ENCODE results near the gene CPNE4. TPM values are rescaled to one million over a fixed set of nuclear protein-coding genes. Genes with fewer than 3 reads are reported as not detected.

CPNE4 gene
- total RNA-seq, 2 experiments from 2014 or later, result not detected

GRCh38 chr3:131812433-131812832 lies 222.4 kb downstream of the CPNE4 start:
- CTCF ChIA-PET, result interaction anchor here (1.6 kb wide), 1 partner anchor 14 kb away, joined by 4 read pairs; no protein-coding TSS in a partner anchor
- Mint-ChIP-seq H3K27me3 (peaks cover 8% of the 10 kb centered on the region), H3K36me3 (ENCODE audit: low read depth) (no peaks in the 10 kb centered on the region), H3K9me3 (ENCODE audit: low read depth) (no peaks in the 10 kb centered on the region), H3K27ac (no peak overlapping the region), H3K4me3 (no peak overlapping the region), H3K4me1 (no peaks in the 10 kb centered on the region)
- intact Hi-C loops (cut with DNase I, micrococcal nuclease), result no loop called here
- no peak for ATAC-seq
- POLR2A ChIA-PET, result no interaction called here
- DNase-seq, result no peak

- POLR2A ChIA-PET, result no interaction called here
- Mint-ChIP-seq H3K36me3 (ENCODE audit: low read depth) (no peaks in the 10 kb centered on the region), H3K4me1 (no peaks in the 10 kb centered on the region), H3K27me3 (peaks cover 13% of the 10 kb centered on the region), H3K9me3 (ENCODE audit: low read depth) (no peaks in the 10 kb centered on the region), H3K4me3 (no peak overlapping the region), H3K27ac (no peak overlapping the region)
- DNase-seq (no peak), ATAC-seq (no peak)
- intact Hi-C loops (cut with DNase I, micrococcal nuclease), result no loop called here
- CTCF ChIA-PET, result interaction anchor here (1.6 kb wide), 1 partner anchor 13 kb away, joined by 4 read pairs; no protein-coding TSS in a partner anchor
Observed at GRCh38 chr3:131811481-131811880, 223.3 kb downstream of the CPNE4 start.

GRCh38 chr3:131807822-131808221 lies 227.0 kb downstream of the CPNE4 start:
- intact Hi-C loops (cut with DNase I, micrococcal nuclease), result no loop called here
- CTCF ChIA-PET, result no interaction called here

GRCh38 chr3:131806736-131807135 lies 228.1 kb downstream of the CPNE4 start:
- intact Hi-C loops (cut with DNase I, micrococcal nuclease), result no loop called here
- CTCF ChIA-PET, result no interaction called here
- no peak for ATAC-seq
- H3K36me3 Mint-ChIP-seq (ENCODE audit: low read depth), result no peaks in the 10 kb centered on the region
- no peaks in the 10 kb centered on the region for H3K9me3 Mint-ChIP-seq (ENCODE audit: low read depth)
- no peak overlapping the region for H3K4me3 Mint-ChIP-seq
- H3K4me1 Mint-ChIP-seq, result no peaks in the 10 kb centered on the region
- POLR2A ChIA-PET, result no interaction called here
- peaks cover 11% of the 10 kb centered on the region for H3K27me3 Mint-ChIP-seq
- no peak overlapping the region for H3K27ac Mint-ChIP-seq
- DNase-seq, result no peak

More at GRCh38 chr3:131807822-131808221, 227.0 kb downstream of the CPNE4 start:
- Mint-ChIP-seq H3K4me1 (no peaks in the 10 kb centered on the region), H3K9me3 (ENCODE audit: low read depth) (no peaks in the 10 kb centered on the region), H3K36me3 (ENCODE audit: low read depth) (no peaks in the 10 kb centered on the region), H3K27me3 (peaks cover 13% of the 10 kb centered on the region), H3K4me3 (no peak overlapping the region), H3K27ac (no peak overlapping the region)
- no peak for DNase-seq
- ATAC-seq, result no peak
- POLR2A ChIA-PET, result no interaction called here

GRCh38 chr3:131804565-131805133 lies 230.2 kb downstream of the CPNE4 start:
- Mint-ChIP-seq H3K27ac (no peak overlapping the region), H3K9me3 (ENCODE audit: low read depth) (no peaks in the 10 kb centered on the region), H3K4me3 (no peak overlapping the region), H3K4me1 (no peaks in the 10 kb centered on the region), H3K36me3 (ENCODE audit: low read depth) (no peaks in the 10 kb centered on the region), H3K27me3 (peaks cover 9% of the 10 kb centered on the region)
- ATAC-seq, result no peak
- ChIA-PET CTCF (interaction anchor here (0.8 to 1.0 kb wide), 2 partner anchors 9 to 10 kb away, joined by 4 to 5 read pairs; no protein-coding TSS in a partner anchor), POLR2A (no interaction called here)
- intact Hi-C loops (cut with DNase I, micrococcal nuclease), result no loop called here
- no peak for DNase-seq

GRCh38 chr3:131803113-131803512 lies 231.7 kb downstream of the CPNE4 start:
- Mint-ChIP-seq H3K9me3 (ENCODE audit: low read depth) (no peaks in the 10 kb centered on the region), H3K4me1 (no peaks in the 10 kb centered on the region), H3K4me3 (no peak overlapping the region), H3K27me3 (peaks cover 7% of the 10 kb centered on the region), H3K27ac (no peak overlapping the region), H3K36me3 (ENCODE audit: low read depth) (no peaks in the 10 kb centered on the region)
- DNase-seq, result no peak
- ChIA-PET CTCF (no interaction called here), POLR2A (no interaction called here)
- ATAC-seq, result no peak
- intact Hi-C loops (cut with DNase I, micrococcal nuclease), result no loop called here

GRCh38 chr3:131802029-131802428 lies 232.8 kb downstream of the CPNE4 start:
- Mint-ChIP-seq H3K4me1 (no peaks in the 10 kb centered on the region), H3K36me3 (ENCODE audit: low read depth) (no peaks in the 10 kb centered on the region), H3K27ac (no peak overlapping the region), H3K9me3 (ENCODE audit: low read depth) (no peaks in the 10 kb centered on the region), H3K4me3 (no peak overlapping the region), H3K27me3 (peaks cover 7% of the 10 kb centered on the region)
- no peak for ATAC-seq
- intact Hi-C loops (cut with DNase I, micrococcal nuclease), result no loop called here
- DNase-seq, result no peak
- ChIA-PET POLR2A (no interaction called here), CTCF (no interaction called here)

GRCh38 chr3:131801566-131801965 lies 233.2 kb downstream of the CPNE4 start:
- no peak overlapping the region for H3K27ac Mint-ChIP-seq
- DNase-seq (no peak), ATAC-seq (no peak)
- H3K4me1 Mint-ChIP-seq, result peaks cover 3% of the 10 kb centered on the region
- no peak overlapping the region for H3K4me3 Mint-ChIP-seq
- no peaks in the 10 kb centered on the region for H3K9me3 Mint-ChIP-seq (ENCODE audit: low read depth)
- H3K36me3 Mint-ChIP-seq (ENCODE audit: low read depth), result no peaks in the 10 kb centered on the region
- ChIA-PET CTCF (no interaction called here), POLR2A (no interaction called here)
- intact Hi-C loops (cut with DNase I, micrococcal nuclease), result no loop called here
- peaks cover 2% of the 10 kb centered on the region for H3K27me3 Mint-ChIP-seq

GRCh38 chr3:131797776-131798175 lies 237.0 kb downstream of the CPNE4 start:
- no peak for DNase-seq
- Mint-ChIP-seq H3K4me3 (no peak overlapping the region), H3K27ac (no peak overlapping the region), H3K27me3 (peaks cover 6% of the 10 kb centered on the region), H3K4me1 (peaks cover 9% of the 10 kb centered on the region), H3K36me3 (ENCODE audit: low read depth) (no peaks in the 10 kb centered on the region), H3K9me3 (ENCODE audit: low read depth) (no peaks in the 10 kb centered on the region)
- ChIA-PET POLR2A (no interaction called here), CTCF (interaction anchor here (1.5 to 5.3 kb wide), 2 partner anchors 232 to 765 kb away, joined by 4 to 27 read pairs; no protein-coding TSS in a partner anchor)
- intact Hi-C loops (cut with DNase I, micrococcal nuclease), result loop anchor here (5.0 to 10.0 kb wide), 3 partner anchors 385 to 765 kb away; no protein-coding TSS in a partner anchor
- no peak for ATAC-seq

GRCh38 chr3:131796558-131797198 lies 238.1 kb downstream of the CPNE4 start:
- DNase-seq, result peak; percentile 25
- intact Hi-C loops (cut with DNase I, micrococcal nuclease), result loop anchor here (5.0 to 10.0 kb wide), 3 partner anchors 386 to 764 kb away; no protein-coding TSS in a partner anchor
- peaks cover 4% of the 10 kb centered on the region for H3K27me3 Mint-ChIP-seq
- ATAC-seq, result peak; percentile 72
- H3K9me3 Mint-ChIP-seq (ENCODE audit: low read depth), result no peaks in the 10 kb centered on the region
- no peak overlapping the region for H3K4me3 Mint-ChIP-seq
- peaks cover 9% of the 10 kb centered on the region for H3K4me1 Mint-ChIP-seq
- no peak overlapping the region for H3K27ac Mint-ChIP-seq
- CTCF ChIA-PET, result interaction anchor here (0.9 to 5.3 kb wide), 5 partner anchors 13 to 238 kb away, joined by 3 to 27 read pairs (median 5); partner anchors contain the start of gene CPNE4
- POLR2A ChIA-PET, result no interaction called here
- H3K36me3 Mint-ChIP-seq (ENCODE audit: low read depth), result no peaks in the 10 kb centered on the region

GRCh38 chr3:131796111-131796510 lies 238.7 kb downstream of the CPNE4 start:
- Mint-ChIP-seq H3K36me3 (ENCODE audit: low read depth) (no peaks in the 10 kb centered on the region), H3K4me1 (peaks cover 9% of the 10 kb centered on the region), H3K27ac (no peak overlapping the region), H3K9me3 (ENCODE audit: low read depth) (no peaks in the 10 kb centered on the region), H3K4me3 (no peak overlapping the region), H3K27me3 (peaks cover 4% of the 10 kb centered on the region)
- no peak for DNase-seq
- intact Hi-C loops (cut with DNase I, micrococcal nuclease), result loop anchor here (5.0 to 10.0 kb wide), 3 partner anchors 386 to 764 kb away; no protein-coding TSS in a partner anchor
- ChIA-PET CTCF (interaction anchor here (0.6 to 5.3 kb wide), 10 partner anchors 9 to 414 kb away, joined by 3 to 27 read pairs (median 4); partner anchors contain the start of gene CPNE4), POLR2A (no interaction called here)
- no peak for ATAC-seq

Data from activated CD4-positive, alpha-beta T cell treated with anti-CD3 and anti-CD28 coated beads for 36 hours (primary cell).